NB4 (cell line): ENCODE measurements around the gene RFXANK.

Experiments
- POLR2A ChIP-seq: IDR thresholded peaks from 2 replicates; pipeline ENCODE4 v1.6.1; 2011; ENCODE audit warnings: mild to moderate bottlenecking; ENCODE audit not compliant: insufficient read length; ENCODE audit errors: extremely low read depth
- TF ChIP-seq, protein P1 (sequence below): IDR thresholded peaks from one replicate; pipeline ENCODE4 v1.5.1; 2012; ENCODE audit warnings: low read depth, low read length

DNA sequence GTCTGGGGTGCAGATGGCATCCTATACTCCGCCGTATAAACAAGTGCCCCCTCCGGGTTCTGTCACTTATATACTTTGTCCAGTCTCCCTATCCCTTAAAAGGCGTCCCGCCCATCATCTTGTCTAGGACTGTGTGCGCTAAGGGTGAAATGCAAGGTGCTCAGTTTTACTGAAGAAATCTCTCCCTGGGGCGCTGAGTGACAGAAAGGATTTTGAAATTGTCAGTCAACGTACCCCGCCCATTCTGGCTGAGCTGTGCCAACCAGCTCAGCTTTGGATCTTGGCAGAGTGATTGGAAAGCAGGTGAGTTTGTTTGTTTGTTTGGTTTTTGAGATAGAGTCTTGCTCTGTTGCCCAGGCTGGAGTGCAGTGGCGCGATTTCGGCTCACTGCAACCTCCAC is 49.7 kb upstream of the RFXANK start:
- TF ChIP-seq, protein P1, sequence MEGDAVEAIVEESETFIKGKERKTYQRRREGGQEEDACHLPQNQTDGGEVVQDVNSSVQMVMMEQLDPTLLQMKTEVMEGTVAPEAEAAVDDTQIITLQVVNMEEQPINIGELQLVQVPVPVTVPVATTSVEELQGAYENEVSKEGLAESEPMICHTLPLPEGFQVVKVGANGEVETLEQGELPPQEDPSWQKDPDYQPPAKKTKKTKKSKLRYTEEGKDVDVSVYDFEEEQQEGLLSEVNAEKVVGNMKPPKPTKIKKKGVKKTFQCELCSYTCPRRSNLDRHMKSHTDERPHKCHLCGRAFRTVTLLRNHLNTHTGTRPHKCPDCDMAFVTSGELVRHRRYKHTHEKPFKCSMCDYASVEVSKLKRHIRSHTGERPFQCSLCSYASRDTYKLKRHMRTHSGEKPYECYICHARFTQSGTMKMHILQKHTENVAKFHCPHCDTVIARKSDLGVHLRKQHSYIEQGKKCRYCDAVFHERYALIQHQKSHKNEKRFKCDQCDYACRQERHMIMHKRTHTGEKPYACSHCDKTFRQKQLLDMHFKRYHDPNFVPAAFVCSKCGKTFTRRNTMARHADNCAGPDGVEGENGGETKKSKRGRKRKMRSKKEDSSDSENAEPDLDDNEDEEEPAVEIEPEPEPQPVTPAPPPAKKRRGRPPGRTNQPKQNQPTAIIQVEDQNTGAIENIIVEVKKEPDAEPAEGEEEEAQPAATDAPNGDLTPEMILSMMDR, result no peak
- no peak for TF ChIP-seq POLR2A
